Measurements from ENCODE around the gene PPM1J.
A peak's percentile ranks its signal among the peaks of the same experiment; 100 is the strongest.
"Not testable (repeated sequence)": the region's sequence is repeated elsewhere in the genome, so short reads cannot be mapped to it uniquely, and the experiment has no call there.

The PPM1J gene

GRCh38 chr1:112715264-112716053, at the start of gene PPM1J:
TSS of gene PPM1J (minus strand) at chr1:112715332. CDS start at chr1:112715301, 31 bp downstream.
- peak; percentile 91 for DNase-seq

DNA sequence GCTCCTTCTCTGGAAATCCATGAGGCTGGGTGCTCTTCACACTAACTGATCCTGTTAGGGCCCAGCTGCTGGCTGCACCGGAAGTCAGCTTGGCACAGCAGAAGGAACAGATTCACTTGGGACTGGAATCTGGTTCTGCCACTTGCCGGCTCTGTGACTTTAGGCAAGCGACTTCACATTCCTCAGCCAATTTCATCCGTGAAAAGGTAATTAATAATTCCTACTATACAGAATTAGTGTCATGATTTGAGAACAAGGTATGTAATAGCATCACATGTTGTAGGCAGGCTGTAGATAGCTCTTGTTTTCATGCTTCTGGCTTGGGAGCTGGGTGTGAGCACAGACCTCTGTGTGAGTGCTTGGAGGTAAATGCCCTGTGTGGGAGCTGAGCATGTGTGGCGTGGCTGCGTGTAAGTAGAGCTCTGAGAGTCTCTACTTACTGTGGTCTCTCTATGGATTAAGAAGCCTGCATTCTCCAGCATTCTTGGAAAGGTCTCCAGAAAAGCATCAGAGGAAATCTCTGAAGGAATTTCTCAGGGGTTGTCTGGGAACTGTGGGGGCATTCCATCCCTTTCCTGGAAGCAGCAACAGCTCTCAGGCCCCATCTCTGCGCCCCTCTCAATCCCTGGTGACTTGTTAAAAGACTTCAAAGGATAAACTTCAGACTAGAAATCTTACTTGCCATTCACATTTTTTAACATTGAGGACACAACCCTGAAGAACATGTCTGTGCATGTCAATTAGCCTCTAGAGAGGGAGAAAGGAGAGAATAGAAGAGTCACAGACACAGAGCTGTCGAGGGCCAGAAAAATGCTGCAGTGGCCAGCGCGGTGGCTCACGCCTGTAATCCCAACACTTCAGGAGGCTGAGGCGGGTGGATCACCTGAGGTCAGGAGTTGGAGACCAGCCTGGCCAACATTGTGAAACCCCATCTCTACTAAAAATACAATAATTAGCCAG, 47.7 kb upstream of the PPM1J start:
- no peak for DNase-seq

DNA sequence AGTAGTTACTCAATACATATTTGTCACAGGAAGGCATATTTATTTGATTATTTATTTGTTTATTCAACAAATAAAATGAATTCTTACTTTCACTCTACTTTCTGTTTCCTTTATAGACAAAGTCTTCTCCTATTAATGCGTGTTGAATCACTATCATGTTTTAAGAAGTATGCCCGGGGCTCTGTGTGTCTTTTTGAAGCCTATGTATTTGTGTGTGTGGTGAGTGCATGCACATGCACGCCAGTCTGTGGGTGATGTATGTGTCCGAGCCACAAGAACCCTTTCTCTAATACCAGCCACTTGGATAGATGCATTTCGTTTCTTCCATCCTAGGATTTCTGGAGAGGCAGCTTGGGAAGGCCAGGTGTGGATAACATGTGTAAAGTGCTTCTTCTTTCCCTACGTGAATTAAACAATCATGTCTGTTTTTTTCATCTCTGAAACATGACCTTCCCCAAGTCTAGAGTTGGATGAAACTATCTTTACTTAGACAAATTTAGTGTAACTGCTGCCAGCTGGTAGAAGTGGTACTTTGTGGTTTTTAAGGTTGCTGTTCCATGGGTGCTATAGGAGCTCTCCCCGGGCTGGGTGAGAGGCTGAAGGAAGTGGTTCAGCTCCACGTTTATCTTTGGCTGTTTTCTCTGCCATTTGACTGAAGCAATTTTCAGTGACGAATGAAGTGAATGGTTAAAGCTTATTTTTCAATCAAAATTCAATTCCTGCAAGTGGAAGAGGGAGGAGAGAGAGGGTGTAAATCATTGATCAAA, 46.8 kb upstream of the PPM1J start:
- DNase-seq, result no peak

DNA sequence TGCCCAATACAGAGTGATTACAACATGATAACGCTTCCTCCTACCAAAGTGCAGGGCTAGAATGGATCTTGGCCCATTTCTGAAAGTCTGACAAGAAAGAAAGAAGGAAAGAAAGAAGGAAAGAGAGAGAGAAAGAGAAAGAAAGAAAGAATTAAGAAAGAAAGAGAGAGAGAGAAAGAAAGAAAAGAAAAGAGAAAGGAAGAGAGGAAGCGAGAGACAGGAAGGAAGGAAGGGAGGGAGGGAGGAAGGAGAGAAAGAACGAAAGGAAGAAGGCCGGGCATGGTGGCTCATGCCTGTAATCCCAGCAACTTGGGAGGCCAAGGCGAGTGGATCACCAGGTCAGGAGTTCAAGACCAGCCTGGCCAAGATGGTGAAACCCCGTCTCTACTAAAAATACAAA, 44.1 kb upstream of the PPM1J start:
- DNase-seq, result no peak

GRCh38 chr1:112754116-112754628, 39.0 kb upstream of the PPM1J start:
- no peak for DNase-seq

DNA sequence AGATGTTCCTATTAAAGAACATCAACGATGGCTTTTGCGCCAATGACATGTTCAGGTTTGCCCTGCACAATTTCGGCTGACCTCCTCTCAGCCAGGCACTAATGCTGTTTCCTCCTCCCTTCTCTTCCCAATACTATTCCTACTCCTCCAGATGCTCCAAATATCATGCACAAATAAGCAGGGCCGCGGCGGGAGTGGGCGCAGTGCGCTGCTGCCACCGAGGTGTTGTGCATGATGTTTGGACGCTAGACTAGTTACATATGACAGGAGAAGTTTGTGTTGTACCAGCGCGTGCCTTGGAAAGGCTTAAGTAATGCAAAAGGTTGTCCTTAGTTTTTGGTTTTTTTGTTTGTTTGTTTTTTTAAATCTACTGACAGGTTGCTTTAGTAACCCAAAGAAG, 33.3 kb upstream of the PPM1J start:
- DNase-seq, result no peak

- peak; percentile 34 for DNase-seq
These were observed 29.0 kb upstream of the PPM1J start for GRCh38 chr1:112744009-112744578.

DNA sequence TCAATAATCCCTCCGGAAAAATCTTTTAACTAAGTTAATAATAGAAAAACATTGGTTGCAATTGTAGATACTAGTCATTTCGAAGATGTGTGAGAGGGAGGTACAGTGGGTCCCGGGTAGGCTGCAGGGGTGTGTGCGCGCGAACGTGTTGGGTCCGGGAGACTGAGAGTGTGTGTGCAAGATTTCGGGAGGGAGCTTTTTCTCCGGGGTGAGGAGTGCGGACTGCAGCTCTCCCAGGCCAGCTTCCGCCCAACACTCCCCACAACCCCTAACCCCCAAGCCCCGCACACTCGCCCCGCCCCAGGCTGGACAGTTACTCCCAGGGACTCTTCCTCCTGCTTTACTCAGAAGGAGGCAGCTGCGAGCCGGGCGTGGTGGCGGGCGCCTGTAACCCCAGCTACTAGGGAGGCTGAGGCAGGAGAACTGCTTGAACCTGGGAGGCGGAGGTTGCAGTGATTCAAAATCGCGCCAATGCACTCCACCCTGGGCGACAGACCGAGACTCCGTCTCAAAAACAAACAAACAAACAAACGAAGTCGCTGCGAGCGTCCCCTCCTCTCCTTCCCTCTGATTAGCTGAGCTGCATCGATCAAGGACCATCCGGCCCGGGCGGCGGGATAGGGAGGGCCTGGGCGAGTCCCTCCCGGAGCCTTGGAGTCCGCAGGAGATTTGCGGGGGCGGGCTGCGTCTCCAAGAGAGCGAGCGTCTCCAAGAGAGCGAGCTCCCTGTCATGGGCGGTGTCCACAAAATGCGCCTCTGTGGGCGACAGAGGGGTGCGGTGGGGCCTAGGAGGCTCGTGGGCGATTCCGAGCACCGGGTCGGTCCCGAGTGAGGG, 28.3 kb upstream of the PPM1J start:
- DNase-seq, result no peak

DNA sequence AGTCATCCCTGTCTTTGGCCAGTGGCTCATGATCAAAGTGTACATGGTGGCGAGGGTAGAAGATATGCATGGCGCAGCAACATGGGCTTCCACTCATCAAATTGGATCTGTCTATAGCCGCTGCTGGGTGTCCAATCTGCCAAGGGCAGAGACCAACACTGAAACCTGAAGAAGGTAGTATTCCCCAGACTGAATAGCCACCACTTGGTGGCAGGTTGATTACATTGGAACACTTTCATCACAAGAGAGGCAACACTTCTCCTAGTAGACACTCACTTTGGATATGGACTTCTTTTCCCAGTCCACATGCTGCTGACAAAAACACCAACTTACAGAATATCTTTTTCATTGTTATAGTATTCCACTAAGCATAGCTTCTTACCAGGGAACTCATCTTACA, 22.4 kb upstream of the PPM1J start:
- no peak for DNase-seq

DNA sequence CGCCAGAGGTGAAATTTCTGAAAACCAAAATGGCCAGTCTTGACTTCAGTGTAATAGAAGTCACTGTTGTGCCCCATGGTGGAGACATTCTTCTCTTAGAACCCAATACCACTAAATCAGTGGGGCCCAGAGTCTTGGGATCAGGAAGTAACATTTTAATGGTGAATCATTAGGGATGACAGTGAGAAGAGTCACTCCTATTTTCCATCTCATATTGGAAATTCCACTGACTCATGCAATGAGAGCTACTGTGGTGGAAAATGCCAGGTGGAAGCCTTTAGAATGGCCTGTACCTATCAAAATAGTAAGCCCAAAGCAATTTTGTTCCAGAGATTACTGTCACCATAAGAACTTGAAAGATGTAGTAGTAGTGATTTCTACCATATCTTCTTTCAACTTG, 20.6 kb upstream of the PPM1J start:
- no peak for DNase-seq

GRCh38 chr1:112731451-112731850, 16.3 kb upstream of the PPM1J start:
- DNase-seq, result no peak

- DNase-seq, result no peak
These were observed 14.8 kb upstream of the PPM1J start for GRCh38 chr1:112729909-112730308.

DNA sequence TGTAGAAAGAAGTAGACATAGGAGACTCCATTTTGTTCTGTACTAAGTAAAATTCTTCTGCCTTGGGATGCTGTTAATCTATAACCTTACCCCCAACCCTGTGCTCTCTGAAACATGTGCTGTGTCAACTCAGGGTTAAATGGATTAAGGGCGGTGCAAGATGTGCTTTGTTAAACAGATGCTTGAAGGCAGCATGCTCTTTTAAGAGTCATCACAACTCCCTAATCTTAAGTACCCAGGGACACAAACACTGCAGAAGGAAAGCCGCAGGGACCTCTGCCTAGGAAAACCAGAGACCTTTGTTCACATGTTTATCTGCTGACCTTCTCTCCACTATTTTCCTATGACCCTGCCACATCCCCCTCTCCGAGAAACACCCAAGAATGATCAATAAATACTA, 13.9 kb upstream of the PPM1J start:
- not testable (repeated sequence) for DNase-seq

DNA sequence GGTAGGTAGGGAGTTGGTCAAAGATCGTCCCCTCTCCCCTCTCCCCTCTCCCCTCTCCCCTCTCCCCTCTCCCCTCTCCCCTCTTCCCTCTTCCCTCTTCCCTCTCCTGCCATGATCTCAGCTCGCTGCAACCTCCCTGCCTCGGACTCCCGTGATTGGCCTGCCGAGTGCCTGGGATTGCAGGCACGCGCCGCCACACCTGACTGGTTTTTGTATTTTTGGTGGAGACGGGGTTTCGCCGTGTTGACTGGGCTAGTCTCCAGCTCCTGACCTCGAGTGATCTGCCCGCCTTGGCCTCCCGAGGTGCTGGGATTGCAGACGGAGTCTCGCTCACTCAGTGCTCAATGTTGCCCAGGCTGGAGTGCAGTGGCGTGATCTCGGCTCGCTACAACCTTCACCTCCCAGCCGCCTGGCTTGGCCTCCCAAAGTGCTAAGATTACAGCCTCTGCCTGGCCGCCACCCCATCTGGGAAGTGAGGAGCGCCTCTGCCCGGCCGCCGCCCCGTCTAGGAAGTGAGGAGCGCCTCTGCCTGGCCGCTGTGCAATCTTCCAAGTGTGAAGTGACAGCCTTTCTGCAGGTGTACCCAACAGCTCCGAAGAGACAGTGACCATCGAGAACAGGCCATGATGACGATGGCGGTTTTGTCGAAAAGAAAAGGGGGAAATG, 13.3 kb upstream of the PPM1J start:
- DNase-seq, result not testable (repeated sequence)

GRCh38 chr1:112727716-112728115, 12.6 kb upstream of the PPM1J start:
- no peak for DNase-seq

GRCh38 chr1:112724240-112724639, 9.1 kb upstream of the PPM1J start:
- DNase-seq, result not testable (repeated sequence)

- DNase-seq, result no peak
These were observed 8.3 kb upstream of the PPM1J start for GRCh38 chr1:112723511-112723839.

DNA sequence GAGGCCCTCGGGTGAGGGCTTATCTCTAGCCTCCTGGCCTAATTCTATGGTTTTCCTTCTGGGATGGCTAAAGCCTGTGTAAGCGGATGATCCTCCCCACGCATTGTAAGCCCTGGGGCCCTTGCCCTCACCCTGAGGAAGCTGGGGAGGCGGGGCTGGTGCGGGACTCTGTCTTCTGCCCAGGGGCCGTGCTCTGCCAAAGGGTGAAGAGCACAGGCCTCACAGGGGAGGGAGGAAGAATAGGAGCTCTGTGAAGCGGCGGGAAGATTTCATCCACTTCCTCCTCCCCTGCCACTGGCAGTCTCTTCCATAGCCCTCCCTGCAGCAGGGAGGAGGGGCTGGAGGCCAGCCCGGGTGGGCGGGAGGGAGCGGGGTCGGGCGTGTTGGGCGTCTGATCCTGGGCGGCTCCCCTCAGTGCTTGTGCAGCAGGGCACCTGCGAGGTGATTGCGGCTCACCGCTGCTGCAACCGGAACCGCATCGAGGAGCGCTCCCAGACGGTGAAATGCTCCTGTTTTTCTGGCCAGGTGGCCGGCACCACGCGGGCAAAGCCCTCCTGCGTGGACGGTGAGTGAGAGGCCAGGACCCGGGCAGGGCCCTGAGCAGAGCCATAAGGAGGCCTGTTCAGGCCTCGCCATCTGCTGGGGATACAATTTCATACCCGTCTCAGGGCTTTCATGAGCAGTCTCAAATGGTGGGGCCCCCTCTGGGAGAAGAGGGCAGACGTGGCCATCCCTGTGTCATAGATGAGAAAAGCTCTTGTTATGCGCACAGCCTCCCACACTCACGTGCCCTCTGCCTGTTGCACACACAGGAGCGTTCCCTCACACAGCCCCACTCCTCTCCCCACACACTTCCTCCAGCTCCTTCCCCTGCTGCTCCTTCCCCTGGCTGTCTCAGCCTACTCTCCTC, 7.7 kb upstream of the PPM1J start:
- DNase-seq, result peak; percentile 72

DNA sequence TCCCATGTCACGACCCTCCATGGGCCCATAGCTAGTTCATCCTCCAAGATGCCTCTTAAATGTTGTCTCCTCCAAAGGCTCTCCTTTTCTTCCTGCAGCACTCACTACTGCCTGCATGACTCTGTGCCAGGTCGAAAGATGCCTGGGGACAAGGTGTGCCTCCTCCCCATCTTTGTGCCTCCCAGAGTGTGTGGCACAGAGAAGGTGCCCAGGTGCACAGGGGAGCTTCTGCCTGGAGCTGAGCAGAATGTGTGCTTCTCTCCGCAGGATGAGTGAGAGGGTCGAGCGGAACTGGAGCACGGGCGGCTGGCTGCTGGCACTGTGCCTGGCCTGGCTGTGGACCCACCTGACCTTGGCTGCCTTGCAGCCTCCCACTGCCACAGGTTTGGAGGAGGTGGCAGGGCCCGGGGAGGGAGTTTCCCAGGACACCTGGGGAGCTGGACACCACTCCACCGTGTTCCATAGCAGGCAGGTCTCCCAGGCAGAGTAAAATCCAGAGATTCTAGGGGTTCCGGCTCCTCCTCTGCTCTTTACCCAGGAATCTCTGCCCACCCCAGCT, 6.9 kb upstream of the PPM1J start:
- DNase-seq, result no peak

DNA sequence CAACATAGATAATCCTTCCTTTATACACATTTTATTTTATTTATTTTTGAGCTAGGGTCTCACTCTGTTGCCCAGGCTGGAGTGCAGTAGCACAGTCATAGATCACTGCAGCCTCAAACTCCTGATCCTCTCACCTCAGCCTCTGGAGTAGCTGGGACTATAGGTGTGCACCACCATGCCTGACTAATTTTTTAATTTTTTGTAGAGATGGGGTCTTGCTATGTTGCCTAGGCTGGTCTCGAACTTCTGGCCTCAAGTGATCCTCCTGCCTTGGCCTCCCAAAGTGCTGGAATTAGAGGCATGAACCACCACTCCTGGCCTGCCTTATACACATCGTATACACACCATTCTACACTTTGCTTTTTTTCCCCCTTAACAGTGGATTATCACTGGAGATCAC, 6.2 kb upstream of the PPM1J start:
- not testable (repeated sequence) for DNase-seq
